SU-DHL-6 (cell line): ENCODE results near the gene SDCBP2.

Source experiments
- H2AFZ ChIP-seq: fragments of 200-600 bp; sonication (generic); 2 replicates; pipeline ENCODE4 v1.6.1; 2014; ENCODE audit warnings: low read depth, mild to moderate bottlenecking, moderate library complexity, mixed read lengths, antibody characterized with exemption, low read length; ENCODE audit not compliant: severe bottlenecking
- H3F3A ChIP-seq: fragments of 200-600 bp; shearing (Covaris generic); 2 replicates; pipeline ENCODE4 v1.6.0; 2016; ENCODE audit warnings: antibody characterized with exemption, mild to moderate bottlenecking; ENCODE audit not compliant: insufficient read depth
- H3K27ac ChIP-seq: fragments of 200-600 bp; sonication (generic); 2 replicates; pipeline ENCODE4 v1.5.1; 2016; ENCODE audit warnings: low read depth, mild to moderate bottlenecking, low read length, moderate library complexity, mixed read lengths
- H3K27me3 ChIP-seq: fragments of 200-600 bp; sonication (generic), shearing (Covaris generic); 2 replicates; pipeline ENCODE4 v1.6.0; 2014; ENCODE audit warnings: mild to moderate bottlenecking, low read length
- H3K36me3 ChIP-seq: fragments of 200-600 bp; sonication (generic); 2 replicates; pipeline ENCODE4 v1.6.1; 2014; ENCODE audit warnings: mild to moderate bottlenecking, low read length, mixed read lengths
- H3K4me2 ChIP-seq: fragments of 300-600, 200-600 bp; shearing (Covaris generic), sonication (generic); 2 replicates; pipeline ENCODE4 v1.6.0; 2014; ENCODE audit warnings: low read length, low read depth, mild to moderate bottlenecking; ENCODE audit not compliant: poor library complexity, severe bottlenecking
- H3K4me3 ChIP-seq: fragments of 200-600 bp; sonication (generic); 2 replicates; pipeline ENCODE4 v1.5.1; 2014; ENCODE audit warnings: antibody characterized with exemption, low read length, mild to moderate bottlenecking, mixed read lengths; ENCODE audit not compliant: insufficient read depth, poor library complexity, severe bottlenecking
- H3K79me2 ChIP-seq: fragments of 200-600 bp; sonication (generic); 2 replicates; pipeline ENCODE4 v1.6.1; 2014; ENCODE audit warnings: mild to moderate bottlenecking, low read length, moderate library complexity; ENCODE audit not compliant: insufficient read depth
- H3K9ac ChIP-seq: fragments of 200-600 bp; sonication (generic); 2 replicates; pipeline ENCODE4 v1.7.0; 2014; ENCODE audit warnings: mild to moderate bottlenecking, low read length
- H3K9me2 ChIP-seq: fragments of 200-600 bp; sonication (generic); replicated peaks from 2 replicates; pipeline ENCODE4 v1.6.1; 2014; ENCODE audit warnings: low read length; ENCODE audit not compliant: insufficient read depth
- H3K9me3 ChIP-seq: fragments of 200-600 bp; sonication (generic); 2 replicates; pipeline ENCODE4 v1.6.1; 2014; ENCODE audit warnings: low read length, mixed read lengths; ENCODE audit not compliant: insufficient read depth
- H4K20me1 ChIP-seq: fragments of 200-600 bp; sonication (generic); 2 replicates; pipeline ENCODE4 v1.6.1; 2014; ENCODE audit warnings: low read depth, mild to moderate bottlenecking, antibody characterized with exemption, low read length, moderate library complexity, mixed read lengths
- CTCF ChIP-seq: fragments of 200-600 bp; sonication (generic); IDR thresholded peaks from one replicate; pipeline ENCODE4 v1.5.1; 2017; ENCODE audit warnings: antibody characterized with exemption, mild to moderate bottlenecking, low read length, moderate library complexity; ENCODE audit not compliant: insufficient read depth, poor library complexity, severe bottlenecking
- EZH2phosphoT487 ChIP-seq: fragments of 200-600 bp; sonication (generic), shearing (Covaris generic); conservative IDR thresholded peaks from 2 replicates; pipeline ENCODE4 v1.6.1; 2018; ENCODE audit warnings: mild to moderate bottlenecking, antibody characterized with exemption, low read length, moderate library complexity, mixed read lengths

SDCBP2 gene

GRCh38 chr20:1369970-1370369, 41.0 kb upstream of the SDCBP2 start:
- H3K79me2 ChIP-seq, result peaks cover 7% of the 10 kb centered on the region; the same call in 1 of the 2 replicates
- H2AFZ ChIP-seq, result no peak overlapping the region
- no peaks in the 10 kb centered on the region for H4K20me1 ChIP-seq
- H3K9me3 ChIP-seq, result no peaks in the 10 kb centered on the region
- 0 out of 2 replicates have a peak, but pooled peaks cover 7% of the 10 kb centered on the region for H3K36me3 ChIP-seq
- H3K4me2 ChIP-seq, result no peak overlapping the region
- no peaks in the 10 kb centered on the region for H3F3A ChIP-seq
- H3K4me3 ChIP-seq, result no peak overlapping the region
- TF ChIP-seq CTCF (no peak), EZH2phosphoT487 (no peak)
- H3K9ac ChIP-seq, result no peak overlapping the region
- H3K27me3 ChIP-seq, result no peaks in the 10 kb centered on the region
- H3K9me2 ChIP-seq, result no peaks in the 10 kb centered on the region
- no peak overlapping the region for H3K27ac ChIP-seq

DNA sequence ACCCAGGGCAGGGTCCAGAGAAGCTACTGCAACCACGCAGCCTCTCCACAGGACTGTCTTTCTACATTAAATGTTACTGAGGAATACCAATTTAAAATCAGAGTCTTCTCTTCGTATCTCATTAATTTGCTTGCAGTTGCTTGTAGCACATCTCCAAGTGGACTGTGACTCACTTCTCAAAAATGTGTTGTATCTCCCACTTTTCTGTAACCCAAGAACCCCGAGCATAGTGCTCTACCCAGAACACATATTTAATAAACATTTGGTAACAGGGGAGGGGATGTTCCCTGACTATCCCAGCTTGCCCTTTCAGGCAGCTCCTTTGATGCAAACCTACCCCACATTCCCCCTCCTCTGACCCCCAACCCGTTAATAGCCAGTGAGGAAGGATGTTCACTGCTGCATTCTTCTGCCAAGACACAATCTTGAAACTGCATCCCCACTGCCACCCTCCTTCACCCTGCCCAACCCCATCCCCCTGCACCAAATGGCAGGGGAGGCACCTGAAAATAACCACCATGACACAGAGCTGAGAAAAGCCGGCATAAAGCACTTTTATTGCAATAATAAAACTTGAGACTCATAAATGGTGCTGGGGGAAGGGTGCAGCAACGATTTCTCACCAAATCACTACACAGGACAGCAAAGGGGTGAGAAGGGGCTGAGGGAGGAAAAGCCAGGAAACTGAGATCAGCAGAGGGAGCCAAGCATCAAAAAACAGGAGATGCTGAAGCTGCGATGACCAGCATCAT, 39.7 kb upstream of the SDCBP2 start:
- H3K36me3 ChIP-seq, result 0 out of 2 replicates have a peak, but pooled peaks cover 7% of the 10 kb centered on the region
- no peak overlapping the region for H2AFZ ChIP-seq
- no peaks in the 10 kb centered on the region for H4K20me1 ChIP-seq
- no peaks in the 10 kb centered on the region for H3K79me2 ChIP-seq
- no peaks in the 10 kb centered on the region for H3K27me3 ChIP-seq
- no peak overlapping the region for H3K27ac ChIP-seq
- TF ChIP-seq EZH2phosphoT487, result no peak
- H3K4me2 ChIP-seq, result no peak overlapping the region
- no peaks in the 10 kb centered on the region for H3K9me2 ChIP-seq
- no peaks in the 10 kb centered on the region for H3F3A ChIP-seq
- H3K9me3 ChIP-seq, result no peaks in the 10 kb centered on the region
- no peak overlapping the region for H3K9ac ChIP-seq
- no peak overlapping the region for H3K4me3 ChIP-seq

DNA sequence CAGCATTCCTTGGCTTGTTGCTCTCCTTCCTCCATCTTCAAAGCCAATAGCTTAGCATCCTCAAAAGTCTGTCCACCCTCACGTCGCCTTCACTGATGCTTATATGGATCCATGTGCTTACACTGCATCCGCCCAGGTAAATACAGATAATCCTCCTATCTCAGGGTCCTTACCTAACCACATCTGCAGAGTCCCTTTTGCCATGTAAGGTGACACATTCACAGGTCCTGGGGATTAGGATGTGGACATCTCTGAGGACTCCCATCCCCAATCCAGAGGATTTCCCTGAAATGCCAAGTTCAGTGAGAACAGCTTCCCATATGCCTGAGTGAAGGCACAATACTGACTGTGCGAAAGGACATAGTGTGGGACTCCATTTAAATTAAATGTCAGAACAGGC, 38.5 kb upstream of the SDCBP2 start:
- Histone ChIP-seq H3K27ac (no peak overlapping the region), H3K4me3 (no peak overlapping the region), H3K27me3 (no peaks in the 10 kb centered on the region), H4K20me1 (no peaks in the 10 kb centered on the region), H3K4me2 (no peak overlapping the region), H3K9ac (no peak overlapping the region), H3K79me2 (no peaks in the 10 kb centered on the region), H3F3A (no peaks in the 10 kb centered on the region), H3K9me3 (no peaks in the 10 kb centered on the region), H2AFZ (no peak overlapping the region), H3K36me3 (0 out of 2 replicates have a peak, but pooled peaks cover 3% of the 10 kb centered on the region), H3K9me2 (no peaks in the 10 kb centered on the region)
- TF ChIP-seq EZH2phosphoT487, result no peak
- no peak for TF ChIP-seq CTCF

DNA sequence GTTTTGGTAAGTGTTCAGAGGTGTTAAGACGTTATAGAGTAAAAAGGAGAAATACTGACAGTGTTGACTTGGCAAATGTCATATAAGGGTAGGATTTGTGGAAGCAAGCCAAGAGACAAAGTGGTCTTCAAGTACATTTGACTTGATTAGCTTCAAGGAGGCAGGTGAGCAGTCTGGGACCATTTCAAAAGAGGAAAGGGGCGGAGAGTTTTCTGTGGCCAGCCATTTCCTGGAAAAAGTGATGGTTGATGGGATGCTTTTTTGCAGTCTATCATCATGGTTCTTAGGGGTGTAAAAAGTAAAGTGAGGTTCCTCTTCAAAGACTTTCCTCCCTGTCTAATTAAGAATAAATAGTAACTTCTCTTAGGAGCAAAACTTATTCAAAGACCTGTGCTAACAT, 35.2 kb upstream of the SDCBP2 start:
- H3K4me2 ChIP-seq, result no peak overlapping the region
- no peaks in the 10 kb centered on the region for H3F3A ChIP-seq
- H3K79me2 ChIP-seq, result no peaks in the 10 kb centered on the region
- H3K4me3 ChIP-seq, result no peak overlapping the region
- 0 out of 2 replicates have a peak, but pooled peaks cover 6% of the 10 kb centered on the region for H3K36me3 ChIP-seq
- H3K27me3 ChIP-seq, result no peaks in the 10 kb centered on the region
- no peak for TF ChIP-seq CTCF
- TF ChIP-seq EZH2phosphoT487, result no peak
- no peak overlapping the region for H2AFZ ChIP-seq
- H3K9me3 ChIP-seq, result no peaks in the 10 kb centered on the region
- no peaks in the 10 kb centered on the region for H3K9me2 ChIP-seq
- no peaks in the 10 kb centered on the region for H4K20me1 ChIP-seq
- H3K9ac ChIP-seq, result no peak overlapping the region
- H3K27ac ChIP-seq, result no peak overlapping the region
